ENCODE results near the gene TMEM178A. TPM values are rescaled to one million over a fixed set of nuclear protein-coding genes. Genes with fewer than 3 reads are reported as not detected.

TMEM178A gene
- total RNA-seq, 4 donors from 2014 or later, result 1.2 to 5.0 (median 3.6) TPM

GRCh38 chr2:39734445-39734844, 68.7 kb downstream of the TMEM178A start:
- peaks cover 0 to 14% (median 6%) of the 10 kb centered on the region in 4 donors for H3K4me1 ChIP-seq
- H3K27ac ChIP-seq (replicated peaks in 1 of 4), result no peak overlapping the region
- no peak for DNase-seq (ENCODE audit: extremely low spot score)
- H3K9me3 ChIP-seq, result no peaks in the 10 kb centered on the region
- intact Hi-C loops (cut with DNase I), result no loop called here
- TF ChIP-seq CTCF (IDR thresholded peaks at IDR 0.05) (no peak), POLR2AphosphoS5 (IDR thresholded peaks at IDR 0.05) (no peak), POLR2A (IDR thresholded peaks at IDR 0.05; ENCODE audit: low read depth) (no peak), EP300 (IDR thresholded peaks at IDR 0.05) (no peak)
- H3K27me3 ChIP-seq, result no peaks in the 10 kb centered on the region
- no peak overlapping the region for H3K4me3 ChIP-seq
- H3K36me3 ChIP-seq, result peaks cover 0 to 64% (median 32%) of the 10 kb centered on the region in 4 donors

- DNase-seq (ENCODE audit: extremely low spot score), result no peak
- Histone ChIP-seq H3K36me3 (peaks cover 0 to 70% (median 32%) of the 10 kb centered on the region in 4 donors), H3K9me3 (no peaks in the 10 kb centered on the region), H3K4me3 (no peak overlapping the region), H3K27me3 (no peaks in the 10 kb centered on the region), H3K4me1 (peaks cover 0 to 14% (median 6%) of the 10 kb centered on the region in 4 donors), H3K27ac (replicated peaks in 1 of 4) (no peak overlapping the region)
- no peak for TF ChIP-seq EP300 (IDR thresholded peaks at IDR 0.05)
- no peak for TF ChIP-seq POLR2A (IDR thresholded peaks at IDR 0.05; ENCODE audit: low read depth)
- no peak for TF ChIP-seq CTCF (IDR thresholded peaks at IDR 0.05)
- no peak for TF ChIP-seq POLR2AphosphoS5 (IDR thresholded peaks at IDR 0.05)
- intact Hi-C loops (cut with DNase I), result no loop called here
- WGBS, result 100% methylated on average over 3 of the region's 3 CpGs
These were observed 69.9 kb downstream of the TMEM178A start for GRCh38 chr2:39735648-39736047.

GRCh38 chr2:39736640-39737039, 70.9 kb downstream of the TMEM178A start:
- H3K36me3 ChIP-seq, result peaks cover 0 to 77% (median 35%) of the 10 kb centered on the region in 4 donors
- WGBS, result 64% methylated on average over 6 of the region's 6 CpGs
- TF ChIP-seq CTCF (IDR thresholded peaks at IDR 0.05), result no peak
- TF ChIP-seq EP300 (IDR thresholded peaks at IDR 0.05), result no peak
- TF ChIP-seq POLR2A (IDR thresholded peaks at IDR 0.05; ENCODE audit: low read depth), result no peak
- TF ChIP-seq POLR2AphosphoS5 (IDR thresholded peaks at IDR 0.05), result no peak
- intact Hi-C loops (cut with DNase I), result no loop called here
- no peaks in the 10 kb centered on the region for H3K9me3 ChIP-seq
- DNase-seq (ENCODE audit: extremely low spot score), result no peak
- peaks cover 0 to 14% (median 6%) of the 10 kb centered on the region in 4 donors for H3K4me1 ChIP-seq
- H3K27me3 ChIP-seq, result no peaks in the 10 kb centered on the region
- no peak overlapping the region for H3K27ac ChIP-seq (replicated peaks in 1 of 4)
- H3K4me3 ChIP-seq, result no peak overlapping the region

DNA sequence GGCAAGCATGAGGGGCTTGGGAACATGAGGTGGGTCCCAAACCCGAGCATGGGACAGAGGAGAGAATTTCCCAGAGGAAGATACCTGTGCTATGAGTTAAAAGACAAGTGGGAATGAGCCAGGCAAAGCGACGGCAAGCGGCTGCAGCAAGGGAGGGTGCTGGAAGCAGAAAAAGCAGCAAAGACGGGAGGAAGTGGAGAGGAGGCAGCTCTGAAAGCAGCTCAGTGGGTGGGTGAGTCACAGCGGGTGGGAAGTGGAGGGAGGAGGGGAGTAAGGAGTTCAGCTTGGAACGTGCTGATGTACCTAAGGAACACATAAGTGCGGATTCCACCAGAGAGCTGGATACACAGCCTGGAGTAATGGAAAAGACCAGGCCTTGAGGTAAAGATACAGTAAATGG, 71.9 kb downstream of the TMEM178A start:
- H3K4me3 ChIP-seq, result no peak overlapping the region
- no peaks in the 10 kb centered on the region for H3K27me3 ChIP-seq
- intact Hi-C loops (cut with DNase I), result no loop called here
- no peak for DNase-seq (ENCODE audit: extremely low spot score)
- no peak overlapping the region for H3K27ac ChIP-seq (replicated peaks in 1 of 4)
- H3K4me1 ChIP-seq, result peaks cover 0 to 14% (median 6%) of the 10 kb centered on the region in 4 donors
- WGBS, result 58% methylated on average over 8 of the region's 8 CpGs
- H3K36me3 ChIP-seq, result peaks cover 0 to 75% (median 38%) of the 10 kb centered on the region in 4 donors
- no peaks in the 10 kb centered on the region for H3K9me3 ChIP-seq
- TF ChIP-seq EP300 (IDR thresholded peaks at IDR 0.05), result no peak
- TF ChIP-seq CTCF (IDR thresholded peaks at IDR 0.05), result no peak
- no peak for TF ChIP-seq POLR2A (IDR thresholded peaks at IDR 0.05; ENCODE audit: low read depth)
- no peak for TF ChIP-seq POLR2AphosphoS5 (IDR thresholded peaks at IDR 0.05)

- no peaks in the 10 kb centered on the region for H3K27me3 ChIP-seq
- intact Hi-C loops (cut with DNase I), result no loop called here
- no peaks in the 10 kb centered on the region for H3K9me3 ChIP-seq
- H3K27ac ChIP-seq (replicated peaks in 1 of 4), result no peak overlapping the region
- peaks cover 0 to 14% (median 6%) of the 10 kb centered on the region in 4 donors for H3K4me1 ChIP-seq
- H3K36me3 ChIP-seq, result peaks cover 0 to 82% (median 44%) of the 10 kb centered on the region in 4 donors
- 83% methylated on average over 2 of the region's 2 CpGs for WGBS
- TF ChIP-seq POLR2AphosphoS5 (IDR thresholded peaks at IDR 0.05) (no peak), EP300 (IDR thresholded peaks at IDR 0.05) (no peak), CTCF (IDR thresholded peaks at IDR 0.05) (no peak)
- H3K4me3 ChIP-seq, result no peak overlapping the region
- no peak for DNase-seq (ENCODE audit: extremely low spot score)
These were observed 73.2 kb downstream of the TMEM178A start for GRCh38 chr2:39738936-39739335.

Data from esophagus muscularis mucosa (tissue), 4 donors.